BJ (cell line): Measurements from ENCODE around the gene ADPRHL1. TPM values are rescaled to one million over a fixed set of nuclear protein-coding genes. Genes with fewer than 3 reads are reported as not detected.
"Not testable (repeated sequence)": the region's sequence is repeated elsewhere in the genome, so short reads cannot be mapped to it uniquely, and the experiment has no call there.

Source experiments
- CTCF ChIA-PET: fragments of 350-600 bp; formaldehyde crosslinking; extraction: SDS; loops from one replicate; lab custom pipeline; 2021; ENCODE audit warnings: antibody characterized with exemption, inconsistent platforms; lab: Yijun Ruan, JAX
- POLR2A ChIA-PET: fragments of 300-600 bp; sonication (Branson Sonifier 250); formaldehyde crosslinking; extraction: SDS; loops from one replicate; lab custom pipeline; 2021; ENCODE audit warnings: antibody characterized with exemption; lab: Charles Lee
- DNase-seq: peaks from one replicate; pipeline ENCODE4 v3.0.0-alpha.2; 2011; ENCODE audit warnings: low read depth
- H3K27me3 ChIP-seq: 2 replicates; pipeline ENCODE4 v1.6.0; 2011; ENCODE audit warnings: low read length; ENCODE audit not compliant: control insufficient read depth, insufficient read depth
- H3K36me3 ChIP-seq: 2 replicates; pipeline ENCODE4 v1.5.1; 2011; ENCODE audit warnings: low read length; ENCODE audit not compliant: control insufficient read depth, insufficient read depth
- H3K4me3 ChIP-seq: 2 replicates; pipeline ENCODE4 v1.5.1; 2011; ENCODE audit warnings: low read depth, mild to moderate bottlenecking, control low read depth, low read length
- polyA plus RNA-seq: library from polyadenylated mRNA; depleted of rRNA; stranded (reverse); fragments of >200 nt; gene quantifications from 2 replicates; pipeline ENCODE4 v1.2.3, GENCODE V29; 2011
- TF ChIP-seq, protein P1 (sequence below): IDR thresholded peaks from 2 replicates; pipeline ENCODE4 v1.5.1; 2011; ENCODE audit warnings: low read depth, mild to moderate bottlenecking, control low read depth, inconsistent platforms, low read length, moderate library complexity; ENCODE audit not compliant: insufficient read depth

Gene ADPRHL1
- polyA plus RNA-seq, 1 experiment = 1.1 TPM

- TF ChIP-seq, protein P1, sequence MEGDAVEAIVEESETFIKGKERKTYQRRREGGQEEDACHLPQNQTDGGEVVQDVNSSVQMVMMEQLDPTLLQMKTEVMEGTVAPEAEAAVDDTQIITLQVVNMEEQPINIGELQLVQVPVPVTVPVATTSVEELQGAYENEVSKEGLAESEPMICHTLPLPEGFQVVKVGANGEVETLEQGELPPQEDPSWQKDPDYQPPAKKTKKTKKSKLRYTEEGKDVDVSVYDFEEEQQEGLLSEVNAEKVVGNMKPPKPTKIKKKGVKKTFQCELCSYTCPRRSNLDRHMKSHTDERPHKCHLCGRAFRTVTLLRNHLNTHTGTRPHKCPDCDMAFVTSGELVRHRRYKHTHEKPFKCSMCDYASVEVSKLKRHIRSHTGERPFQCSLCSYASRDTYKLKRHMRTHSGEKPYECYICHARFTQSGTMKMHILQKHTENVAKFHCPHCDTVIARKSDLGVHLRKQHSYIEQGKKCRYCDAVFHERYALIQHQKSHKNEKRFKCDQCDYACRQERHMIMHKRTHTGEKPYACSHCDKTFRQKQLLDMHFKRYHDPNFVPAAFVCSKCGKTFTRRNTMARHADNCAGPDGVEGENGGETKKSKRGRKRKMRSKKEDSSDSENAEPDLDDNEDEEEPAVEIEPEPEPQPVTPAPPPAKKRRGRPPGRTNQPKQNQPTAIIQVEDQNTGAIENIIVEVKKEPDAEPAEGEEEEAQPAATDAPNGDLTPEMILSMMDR = no peak
- ChIA-PET CTCF (no interaction called here), POLR2A (no interaction called here)
- Histone ChIP-seq H3K27me3 (no peaks in the 10 kb centered on the region), H3K4me3 (no peak overlapping the region), H3K36me3 (peaks cover 15% of the 10 kb centered on the region)
- no peak for DNase-seq
Observed at GRCh38 chr13:113472355-113473025, 19.2 kb upstream of the ADPRHL1 start.

GRCh38 chr13:113471844-113472243 is 18.6 kb upstream of the ADPRHL1 start:
- Histone ChIP-seq H3K27me3 (no peaks in the 10 kb centered on the region), H3K36me3 (peaks cover 15% of the 10 kb centered on the region), H3K4me3 (no peak overlapping the region)
- CTCF ChIA-PET = no interaction called here
- DNase-seq = no peak
- TF ChIP-seq, protein P1 = no peak
- POLR2A ChIA-PET = no interaction called here

DNA sequence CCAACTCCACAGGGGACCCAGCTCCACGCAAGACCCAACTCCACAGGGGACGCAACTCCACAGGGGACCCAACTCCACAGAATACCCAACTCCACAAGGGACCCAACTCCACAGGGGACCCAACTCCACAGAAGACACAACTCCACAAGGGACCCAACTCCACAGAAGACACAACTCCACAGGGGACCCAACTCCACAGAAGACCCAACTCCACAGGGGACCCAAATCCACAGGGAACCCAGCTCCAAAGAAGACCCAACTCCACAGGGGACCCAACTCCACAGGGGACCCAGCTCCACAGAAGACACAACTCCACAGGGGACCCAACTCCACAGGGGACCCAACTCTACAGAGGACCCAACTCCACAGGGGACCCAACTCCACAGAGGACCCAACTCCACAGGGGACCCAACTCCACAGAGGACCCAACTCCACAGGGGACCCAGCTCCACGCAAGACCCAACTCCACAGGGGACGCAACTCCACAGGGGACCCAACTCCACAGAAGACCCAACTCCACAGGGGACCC is 17.4 kb upstream of the ADPRHL1 start:
- H3K4me3 ChIP-seq, DNase-seq, H3K27me3 ChIP-seq, CTCF ChIA-PET, POLR2A ChIA-PET: not testable (repeated sequence)
- H3K36me3 ChIP-seq = peaks cover 14% of the 10 kb centered on the region

GRCh38 chr13:113470073-113470472 is 16.8 kb upstream of the ADPRHL1 start:
- peaks cover 8% of the 10 kb centered on the region for H3K36me3 ChIP-seq
- H3K4me3 ChIP-seq = no peak overlapping the region
- TF ChIP-seq, protein P1 = no peak
- DNase-seq = no peak
- ChIA-PET CTCF (no interaction called here), POLR2A (no interaction called here)
- no peaks in the 10 kb centered on the region for H3K27me3 ChIP-seq

- CTCF ChIA-PET = interaction anchor here (0.8 kb wide), 1 partner anchor 14 kb away, joined by 3 read pairs; no protein-coding TSS in a partner anchor
- Histone ChIP-seq H3K36me3 (peaks cover 7% of the 10 kb centered on the region), H3K27me3 (no peaks in the 10 kb centered on the region), H3K4me3 (no peak overlapping the region)
- DNase-seq = no peak
- POLR2A ChIA-PET = no interaction called here
- TF ChIP-seq, protein P1 = no peak
Observed at GRCh38 chr13:113469582-113469981, 16.3 kb upstream of the ADPRHL1 start.
